ENCODE data around the gene PLCH1. TPM values are rescaled to one million over a fixed set of nuclear protein-coding genes. Genes with fewer than 3 reads are reported as not detected.
"Not testable (repeated sequence)": the region's sequence is repeated elsewhere in the genome, so short reads cannot be mapped to it uniquely, and the experiment has no call there.

The PLCH1 gene
- total RNA-seq, 1 donor from 2014 or later, result 10.9 TPM

DNA sequence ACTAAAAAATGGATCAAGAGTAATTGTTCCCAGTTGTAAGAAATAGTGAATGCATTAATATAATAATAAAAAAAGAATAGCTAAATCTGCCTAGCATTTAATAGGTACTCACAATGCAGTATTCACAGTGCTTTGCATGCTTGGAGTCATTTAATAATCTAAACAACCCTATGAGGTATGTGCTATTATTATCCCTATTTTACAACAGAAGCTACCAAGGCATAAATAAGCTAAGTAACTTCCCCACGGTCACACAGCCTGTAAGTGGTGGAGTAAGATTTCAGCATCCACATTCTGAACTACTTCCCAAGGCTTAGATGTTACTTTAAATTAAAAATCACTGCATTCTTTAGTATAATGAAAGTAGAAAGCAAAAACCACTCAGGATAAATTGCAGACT, 102.9 kb downstream of the PLCH1 start:
- DNase-seq, result no peak

DNA sequence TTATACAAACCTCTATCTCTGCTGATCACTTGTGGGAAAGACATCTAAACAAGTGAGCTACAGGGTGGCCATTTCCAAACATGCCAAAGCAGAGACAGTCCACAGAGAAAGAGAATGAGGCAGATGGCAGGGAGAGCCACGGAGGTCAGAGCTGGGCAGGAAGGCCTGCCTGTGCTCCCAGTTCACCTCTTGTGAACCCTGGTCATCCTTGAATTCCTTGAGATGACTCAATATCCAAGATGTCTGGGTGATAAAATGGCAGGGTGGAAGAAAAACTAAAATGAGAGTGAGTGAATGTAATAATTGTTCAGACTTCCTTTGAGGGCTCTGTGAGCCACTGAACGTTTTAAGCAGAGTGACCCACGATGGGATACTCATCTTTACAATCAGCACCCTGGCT, 104.8 kb downstream of the PLCH1 start:
- DNase-seq, result no peak

DNA sequence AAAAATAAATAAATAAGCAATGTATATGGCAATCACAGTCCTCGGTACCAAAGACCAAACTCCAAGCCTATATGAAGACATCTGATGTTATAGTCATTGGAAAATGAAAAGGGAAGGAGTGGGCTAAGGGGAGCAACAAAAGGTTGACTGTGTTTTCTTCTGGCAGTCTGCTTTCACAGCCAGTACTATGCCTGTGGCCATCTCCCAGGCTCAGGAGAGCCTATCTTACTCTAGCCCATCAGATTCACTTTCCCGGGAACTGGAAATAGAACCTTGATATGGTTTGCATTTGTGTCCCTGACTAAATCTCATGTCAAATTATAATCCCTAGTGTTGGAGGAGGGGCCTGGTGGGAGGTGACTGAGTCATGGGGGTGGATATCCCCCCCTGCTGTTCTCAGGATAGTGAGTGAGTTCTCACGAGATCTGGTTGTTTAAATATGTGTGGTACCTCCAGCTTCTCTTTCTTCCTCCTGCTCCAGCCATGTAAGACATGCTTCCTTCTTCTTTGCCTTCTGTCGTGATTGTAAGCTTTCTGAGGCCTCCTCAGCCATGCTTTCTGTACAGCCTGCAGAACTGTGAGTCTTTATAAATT, 105.3 kb downstream of the PLCH1 start:
- no peak for DNase-seq

- DNase-seq, result not testable (repeated sequence)
Observed at GRCh38 chr3:155638461-155638860, 106.4 kb downstream of the PLCH1 start.

DNA sequence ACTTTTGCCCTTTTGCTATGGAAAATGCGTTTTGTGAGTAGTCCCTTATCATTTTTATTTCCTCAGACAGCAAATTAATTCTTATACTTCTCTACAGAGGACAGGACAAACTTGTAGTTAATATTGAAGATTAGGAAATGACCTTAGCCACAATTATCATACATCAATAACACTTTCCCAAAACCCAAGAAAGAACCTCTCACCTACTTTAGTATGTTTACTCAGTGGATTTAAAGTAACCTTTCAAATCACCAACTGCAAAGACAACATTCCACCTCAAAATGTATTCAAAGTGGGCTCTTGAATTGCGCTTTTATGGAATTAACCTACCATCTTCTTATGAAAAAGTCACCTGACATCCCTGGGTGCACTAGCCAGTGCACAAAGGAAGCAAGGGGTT, 107.3 kb downstream of the PLCH1 start:
- no peak for DNase-seq

GRCh38 chr3:155635056-155635455, 109.8 kb downstream of the PLCH1 start:
- DNase-seq, result no peak

DNA sequence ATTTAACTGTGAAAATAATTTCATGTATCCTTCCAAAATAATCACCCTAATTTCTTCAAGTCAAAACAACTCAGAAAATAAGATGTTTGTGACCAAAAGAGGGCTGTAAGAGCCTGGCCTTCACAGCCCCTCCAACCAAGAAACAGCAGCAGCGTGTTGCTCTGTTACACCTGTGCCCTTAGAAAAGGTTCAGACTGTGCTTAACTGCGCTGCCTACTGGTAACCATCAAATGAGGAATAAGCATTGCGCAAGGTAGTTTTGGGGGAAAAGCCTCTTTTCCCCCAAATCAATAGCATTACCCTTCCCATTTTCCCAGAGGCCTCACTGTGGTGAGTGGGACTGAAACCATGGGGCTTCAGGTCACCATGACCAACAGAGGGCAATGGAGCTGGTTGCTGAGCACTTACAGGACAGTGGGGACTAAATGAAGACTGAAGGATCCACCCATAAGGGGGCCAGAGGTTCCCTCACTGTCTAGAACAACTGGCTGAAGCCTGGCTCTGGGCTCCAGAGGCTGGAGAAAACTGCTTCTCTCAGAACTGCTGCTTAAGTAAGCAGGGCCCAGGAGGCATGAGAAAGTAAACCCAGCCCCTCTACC, 110.7 kb downstream of the PLCH1 start:
- no peak for DNase-seq

- no peak for DNase-seq
Observed at GRCh38 chr3:155631323-155632019, 113.4 kb downstream of the PLCH1 start.

DNA sequence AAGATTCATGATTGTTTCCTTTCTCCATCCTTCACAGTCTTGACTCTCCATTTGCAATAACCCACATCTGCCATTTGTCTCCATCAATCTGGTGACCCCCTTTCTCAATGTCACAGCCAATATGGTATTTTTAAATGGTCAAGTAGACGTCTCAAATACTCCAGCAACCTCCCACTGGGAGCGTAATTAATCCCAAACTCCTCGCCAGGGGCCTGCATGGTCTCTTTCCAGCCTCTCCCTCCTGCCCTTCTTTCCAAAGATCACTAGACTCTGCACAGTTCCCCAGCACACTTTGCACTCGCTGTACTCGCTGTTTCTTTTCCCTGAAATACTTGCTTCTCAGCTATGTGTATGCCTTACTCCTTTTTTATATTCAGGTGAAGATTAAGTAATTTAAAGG, 115.3 kb downstream of the PLCH1 start:
- no peak for DNase-seq

DNA sequence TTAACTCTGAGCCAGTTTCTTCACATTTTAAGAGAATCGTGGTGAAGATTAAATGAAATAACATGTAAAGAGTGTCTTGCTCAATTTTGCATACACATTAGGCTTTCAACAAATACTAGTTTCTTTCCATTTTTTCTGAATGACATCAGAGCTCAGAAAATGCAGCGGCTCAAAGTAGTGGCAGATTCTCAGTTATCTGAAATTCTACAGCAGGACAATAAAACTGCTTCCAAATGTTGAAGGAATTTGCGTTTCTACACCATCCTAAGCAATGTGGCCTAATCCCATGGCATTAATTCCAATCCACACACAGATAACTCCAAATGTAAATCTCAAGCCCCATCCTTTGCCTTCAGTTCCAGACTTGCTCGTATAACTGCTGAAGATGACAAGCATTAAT, 115.8 kb downstream of the PLCH1 start:
- no peak for DNase-seq

- not testable (repeated sequence) for DNase-seq
Observed at GRCh38 chr3:155622647-155623046, 122.2 kb downstream of the PLCH1 start.

DNA sequence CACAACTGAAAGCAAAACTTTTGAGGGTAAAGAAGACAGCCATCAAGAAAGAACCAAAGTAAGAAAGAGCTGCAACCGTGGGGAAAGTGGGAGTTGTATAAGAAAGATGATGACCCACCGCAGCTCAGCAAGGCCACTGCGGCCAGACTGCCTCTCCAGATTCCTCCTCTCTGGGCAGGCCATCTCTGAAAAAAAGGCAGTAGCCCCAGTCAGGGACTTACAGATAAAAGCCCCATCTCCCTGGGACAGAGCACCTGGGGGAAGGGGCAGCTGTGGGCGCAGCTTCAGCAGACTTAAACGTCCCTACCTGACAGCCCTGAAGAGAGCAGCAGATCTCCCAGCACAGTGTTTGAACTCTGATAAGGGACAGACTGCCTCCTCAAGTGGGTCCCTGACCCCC, 124.3 kb downstream of the PLCH1 start:
- DNase-seq, result not testable (repeated sequence)

DNA sequence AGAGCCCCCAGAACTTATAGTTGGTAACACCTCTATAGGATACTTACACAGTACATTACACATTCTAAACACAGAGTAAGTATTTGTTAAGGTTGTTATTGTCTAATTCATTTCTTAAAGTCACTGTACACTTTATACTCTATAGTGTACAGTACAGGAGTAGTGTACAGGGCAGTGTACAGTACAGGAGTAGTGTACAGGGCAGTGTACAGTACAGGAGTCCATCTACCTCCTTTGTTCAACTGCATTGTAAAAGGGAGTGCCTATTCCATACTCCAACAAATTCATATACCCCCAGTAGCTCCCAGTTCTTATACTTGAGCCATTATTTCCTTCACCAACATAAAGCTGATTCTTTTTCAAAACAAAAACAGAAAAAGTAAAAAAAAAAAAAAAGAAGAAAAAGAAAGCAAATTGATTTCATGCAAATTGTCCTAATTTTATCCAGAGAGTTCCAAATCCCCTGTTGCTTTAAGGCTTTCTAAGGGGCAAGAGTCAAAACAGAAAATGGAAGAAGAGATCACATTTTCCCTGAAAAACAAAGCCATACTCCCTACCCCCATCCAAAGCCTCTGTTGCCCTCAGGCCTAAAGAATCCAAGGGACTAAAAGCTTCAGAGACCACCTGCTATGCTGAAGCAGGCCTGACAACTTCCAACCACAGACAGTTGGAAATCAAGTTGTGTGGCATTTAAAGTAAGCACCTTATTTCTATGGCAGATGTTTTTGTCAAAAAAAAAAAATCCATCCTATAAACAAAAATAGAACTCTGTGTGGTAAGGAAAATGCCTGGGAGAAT, 125.6 kb downstream of the PLCH1 start:
- DNase-seq, result no peak

DNA sequence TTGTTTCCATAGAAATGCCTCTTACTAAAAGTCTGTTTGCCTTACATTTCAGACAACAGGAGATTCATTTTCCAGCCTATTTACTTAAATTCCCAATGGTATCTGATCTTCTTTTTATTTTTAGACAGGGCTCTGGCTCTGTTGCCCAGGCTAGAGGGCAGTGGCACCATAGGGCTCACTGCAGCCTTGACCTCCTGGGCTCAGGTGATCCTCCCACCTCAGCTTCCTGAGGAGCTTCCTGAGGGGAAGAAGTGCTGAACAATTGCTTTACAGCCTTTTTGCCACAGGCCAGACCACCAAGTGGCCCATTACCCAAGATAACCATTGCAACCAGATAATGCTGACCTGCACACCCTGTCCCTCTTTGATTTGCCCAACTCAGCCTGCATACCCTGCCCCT, 126.3 kb downstream of the PLCH1 start:
- no peak for DNase-seq

- no peak for DNase-seq
Observed at GRCh38 chr3:155617346-155617925, 127.4 kb downstream of the PLCH1 start.

- DNase-seq, result not testable (repeated sequence)
Observed at GRCh38 chr3:155615141-155615540, 129.7 kb downstream of the PLCH1 start.

DNA sequence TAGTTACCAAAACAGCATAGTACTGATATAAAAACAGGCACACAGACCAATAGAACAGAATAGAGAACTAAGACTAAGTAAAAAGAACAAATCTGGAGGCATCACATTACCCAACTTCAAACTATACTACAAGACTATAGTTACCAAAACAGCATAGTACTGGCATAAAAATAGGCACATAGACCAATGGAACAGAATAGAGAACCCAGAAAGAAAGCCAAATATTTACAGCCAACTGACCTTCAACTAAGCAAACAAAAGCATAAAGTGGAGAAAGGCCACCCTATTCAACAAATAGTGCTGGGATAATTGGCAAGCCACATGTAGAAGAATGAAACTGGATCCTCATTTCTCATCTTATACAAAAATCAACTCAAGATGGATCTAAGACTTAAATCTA, 130.5 kb downstream of the PLCH1 start:
- DNase-seq, result not testable (repeated sequence)

- DNase-seq, result no peak
Observed at GRCh38 chr3:155611456-155611855, 133.4 kb downstream of the PLCH1 start.

DNA sequence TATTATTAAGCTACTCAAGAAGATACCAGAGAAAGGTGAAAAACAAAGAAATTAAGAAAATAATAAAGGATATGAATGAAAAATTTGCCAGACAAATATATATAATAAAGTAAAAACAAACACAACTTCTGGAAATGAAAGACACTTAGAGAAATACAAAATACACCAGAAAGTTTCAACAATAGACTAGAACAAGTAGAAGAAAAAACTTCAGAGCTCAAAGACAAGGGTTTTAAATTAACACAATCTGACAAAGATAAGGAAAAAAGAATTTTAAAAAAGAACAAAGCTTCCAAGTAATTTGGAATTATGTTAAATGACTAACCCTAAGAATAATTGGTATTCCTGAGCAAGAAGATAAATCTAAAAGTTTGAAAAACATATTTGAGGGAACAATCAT, 135.3 kb downstream of the PLCH1 start:
- DNase-seq, result no peak

DNA sequence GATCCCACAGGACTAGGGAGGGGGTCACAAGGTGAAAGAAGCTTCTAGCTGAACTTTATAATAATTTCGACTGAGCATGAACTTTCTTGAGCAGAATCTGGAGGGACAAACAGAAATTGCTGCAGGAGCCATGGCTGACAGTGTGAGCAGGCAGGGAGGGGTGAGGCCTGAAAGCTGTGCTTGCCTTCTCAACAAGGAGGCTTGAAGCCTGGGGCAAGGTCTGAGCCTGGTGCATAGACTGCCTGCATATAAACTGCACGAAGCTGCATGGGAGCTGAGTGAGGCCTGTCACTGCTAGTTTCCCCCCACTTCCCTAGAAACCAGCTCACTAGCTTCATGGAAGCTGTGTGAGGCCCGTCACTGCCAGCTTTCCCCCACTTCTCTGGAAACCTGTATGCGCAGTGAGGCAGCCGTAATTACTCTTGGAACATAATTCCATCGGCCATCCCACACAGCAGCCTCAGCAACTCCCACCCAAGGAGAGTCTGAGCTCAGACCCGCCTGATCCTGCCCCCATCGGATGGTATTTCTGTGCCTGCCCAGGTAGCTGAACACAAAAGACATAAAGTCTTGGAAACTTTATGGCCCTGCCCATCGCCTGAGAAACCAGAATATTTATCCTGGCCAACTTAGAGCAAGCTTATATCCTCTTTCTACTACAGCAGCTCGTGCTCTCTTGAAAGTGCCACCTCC, 136.5 kb downstream of the PLCH1 start:
- DNase-seq, result no peak

DNA sequence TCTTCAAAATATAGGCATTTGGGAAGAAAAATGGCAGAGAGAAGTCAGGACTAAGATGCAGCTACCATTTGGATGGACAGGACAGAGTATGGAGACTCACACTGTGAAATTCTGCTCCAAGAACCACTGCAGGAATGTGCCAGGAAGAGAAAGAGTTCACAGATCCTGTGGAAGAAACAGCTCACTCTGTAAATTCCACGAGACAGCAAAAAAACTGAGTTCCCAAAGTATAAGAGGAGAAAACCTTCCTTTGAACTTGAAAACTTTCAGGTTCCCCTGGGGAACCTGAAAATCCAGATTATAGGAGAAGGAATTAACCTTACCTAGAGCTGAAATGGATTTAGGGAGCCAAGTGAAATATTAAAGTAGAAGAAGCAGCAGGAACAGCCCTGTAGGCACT, 137.1 kb downstream of the PLCH1 start:
- no peak for DNase-seq

GRCh38 chr3:155605571-155605970, 139.3 kb downstream of the PLCH1 start:
- no peak for DNase-seq
